GM12878 (cell line): ENCODE measurements around the gene SEMA5B. TPM values are rescaled to one million over a fixed set of nuclear protein-coding genes. Genes with fewer than 3 reads are reported as not detected.

Experiments
- ATAC-seq: fragments of 200-7000 bp; cut with Tn5 transposase; 3 replicates; pipeline ENCODE4 v1.9.1; 2020; ENCODE audit warnings: mild to moderate bottlenecking, moderate library complexity
- BruUV-seq: library from RNA; stranded (reverse); fragments of 400-500 nt; replicated peaks from 2 replicates; lab custom pipeline; 2021; lab: Mats Ljungman, UMichigan
- CTCF ChIA-PET: fragments of 300-600 bp; sonication (Branson Sonifier 250); formaldehyde crosslinking; extraction: SDS; loops from one replicate; lab custom pipeline; 2021; ENCODE audit warnings: inconsistent platforms; lab: Yijun Ruan, JAX
- POLR2A ChIA-PET: fragments of 350-600 bp; formaldehyde crosslinking; extraction: SDS; loops from one replicate; lab custom pipeline; 2021; ENCODE audit warnings: inconsistent platforms; lab: Charles Lee
- RAD21 ChIA-PET: fragments of 300-600 bp; sonication (Branson Sonifier 250); formaldehyde crosslinking; loops from one replicate; lab custom pipeline; 2023; ENCODE audit warnings: antibody characterized with exemption; ENCODE audit not compliant: unreplicated experiment; lab: Charles Lee
- SMC1A ChIA-PET: fragments of 300-600 bp; sonication (Branson Sonifier 250); formaldehyde crosslinking; loops from one replicate; lab custom pipeline; 2023; ENCODE audit not compliant: unreplicated experiment, uncharacterized antibody; lab: Charles Lee
- DNase-seq: peaks from one replicate; pipeline ENCODE4 v3.0.0-alpha.2; 2011; ENCODE audit warnings: low read depth, low spot score
- FAIRE-seq: peaks from 3 replicates; lab custom pipeline; 2011; peaks lifted over from hg19 to GRCh38; lab: Jason Lieb, UNC
- H2AFZ ChIP-seq: 2 replicates; pipeline ENCODE4 v1.6.0; 2011; ENCODE audit warnings: low read depth, low read length, control low read depth; ENCODE audit not compliant: control insufficient read depth
- H3K27ac ChIP-seq: 2 replicates; pipeline ENCODE4 v1.5.1; 2011; ENCODE audit warnings: control low read depth; ENCODE audit not compliant: control insufficient read depth, insufficient read depth
- H3K27me3 ChIP-seq, 2 experiments: replicated peaks in 1 of 2; 2 replicates each; pipeline versions ENCODE4 v1.6.0 to v1.6.1; 2011; ENCODE audit warnings: low read length in 1 of 2; ENCODE audit not compliant: control insufficient read depth in 2 of 2, insufficient read depth in 2 of 2
- H3K36me3 ChIP-seq, 2 experiments: 2 replicates each; pipeline ENCODE4 v1.5.1; 2011; ENCODE audit warnings: low read length in 1 of 2; ENCODE audit not compliant: control insufficient read depth in 2 of 2, insufficient read depth in 2 of 2
- H3K4me1 ChIP-seq: 2 replicates; pipeline ENCODE4 v1.6.1; 2011; ENCODE audit warnings: mild to moderate bottlenecking, low read length, moderate library complexity, mixed read lengths; ENCODE audit not compliant: control insufficient read depth, insufficient read depth
- H3K4me2 ChIP-seq: 2 replicates; pipeline ENCODE4 v1.6.0; 2011; ENCODE audit warnings: control low read depth; ENCODE audit not compliant: control insufficient read depth, insufficient read depth
- H3K4me3 ChIP-seq: fragments of 200-600 bp; sonication (generic); 2 replicates; pipeline ENCODE4 v1.5.1; 2016
- H3K79me2 ChIP-seq: 2 replicates; pipeline ENCODE4 v1.6.0; 2011; ENCODE audit warnings: low read length; ENCODE audit not compliant: control insufficient read depth, insufficient read depth
- H3K9ac ChIP-seq: 2 replicates; pipeline ENCODE4 v1.8.0; 2011; ENCODE audit warnings: low read length, control low read depth, mixed read lengths; ENCODE audit not compliant: control insufficient read depth, insufficient read depth
- H3K9me3 ChIP-seq: replicated peaks from 3 replicates; pipeline ENCODE4 v1.5.1; 2011; ENCODE audit warnings: mild to moderate bottlenecking, low read length; ENCODE audit not compliant: control insufficient read depth, insufficient read depth
- H4K20me1 ChIP-seq: 2 replicates; pipeline ENCODE4 v1.6.0; 2011; ENCODE audit not compliant: control insufficient read depth, insufficient read depth
- BACH1 ChIP-seq: fragments of 450-650 bp; IDR thresholded peaks from 2 replicates; pipeline ENCODE4 v1.6.1; 2017; ENCODE audit warnings: mild to moderate bottlenecking, borderline replicate concordance
- CBX5 ChIP-seq: sonication (generic); IDR thresholded peaks from 2 replicates; pipeline ENCODE4 v1.6.1; 2016; ENCODE audit warnings: low read depth, moderate library complexity, mild to moderate bottlenecking, inconsistent platforms
- EED ChIP-seq: sonication (generic); IDR thresholded peaks from 2 replicates; pipeline ENCODE4 v1.6.1; 2016; ENCODE audit warnings: antibody characterized with exemption, low read depth
- ETV6 ChIP-seq, 2 experiments: fragments of 450-650 bp in 1 of 2; IDR thresholded peaks in 1 of 2; conservative IDR thresholded peaks in 1 of 2; 2 replicates each; pipeline ENCODE4 v1.6.1; 2014; ENCODE audit warnings: antibody characterized with exemption in 1 of 2, borderline replicate concordance in 1 of 2, low read depth in 1 of 2, mild to moderate bottlenecking in 1 of 2, moderate library complexity in 1 of 2
- EZH2 ChIP-seq: IDR thresholded peaks from 2 replicates; pipeline ENCODE4 v1.6.1; 2012; ENCODE audit warnings: low read depth, mild to moderate bottlenecking, control low read depth, inconsistent platforms, low read length, borderline replicate concordance; ENCODE audit not compliant: control insufficient read depth
- NR2F1 ChIP-seq: fragments of 450-650 bp; conservative IDR thresholded peaks from 2 replicates; pipeline ENCODE4 v1.6.1; 2017; ENCODE audit warnings: mild to moderate bottlenecking
- RAD21 ChIP-seq: IDR thresholded peaks from 2 replicates; pipeline ENCODE4 v1.6.1; 2011; ENCODE audit warnings: mild to moderate bottlenecking, low read depth, low read length, moderate library complexity; ENCODE audit not compliant: insufficient read depth
- SMC3 ChIP-seq: IDR thresholded peaks from 2 replicates; pipeline ENCODE4 v1.6.1; 2011; ENCODE audit warnings: low read length, improper control_type of control experiment, borderline replicate concordance
- TBL1XR1 ChIP-seq: IDR thresholded peaks from 2 replicates; pipeline ENCODE4 v1.6.1; 2012; ENCODE audit warnings: low read depth, low read length, improper control_type of control experiment
- YY1 ChIP-seq: IDR thresholded peaks from 2 replicates; pipeline ENCODE4 v1.6.1; 2011; ENCODE audit warnings: low read depth, mild to moderate bottlenecking, low read length
- WGBS: methylation state at CpG from one replicate; pipeline ENCODE4 v1.1.6; 2016; ENCODE audit warnings: low lambda C conversion rate; ENCODE audit not compliant: insufficient replicate concordance, insufficient coverage; ENCODE audit errors: missing lambda C conversion rate; 5-methylcytosine and 5-hydroxymethylcytosine counted together
- in situ Hi-C: fragments of 300-500 bp; cut with MboI; formaldehyde crosslinking; loops from 9 replicates; pipeline ENCODE4 v1.14.3; 2018; ENCODE audit warnings: mixed read lengths
- intact Hi-C: fragments of 100-400 bp; cut with micrococcal nuclease; formaldehyde crosslinking; loops from one replicate; pipeline ENCODE4 v1.14.2; 2022; ENCODE audit not compliant: unreplicated experiment
- polyA plus RNA-seq, 11 experiments: library from polyadenylated mRNA; depleted of rRNA in 4 of 11; unstranded in 6 of 11; stranded (reverse) in 5 of 11; fragments of >200 nt; fragmentation: Nextera tagmentation in 4 of 11; fragmentation: Illumina TruSeq in 1 of 11; extraction: Ambion mirVana in 4 of 11; extraction: Trizol in 1 of 11; gene quantifications; 1 replicate in 1 of 11; 2 replicates in 10 of 11; pipeline versions ENCODE4 v1.2.1 to v1.2.3, GENCODE V29; 2011 to 2016; ENCODE audit warnings: inconsistent platforms in 2 of 11, missing spikeins in 2 of 11, low read depth in 1 of 11
- total RNA-seq, 4 experiments: library from RNA; depleted of rRNA in 3 of 4; stranded (reverse); fragments of >200 nt in 3 of 4; fragmentation: Illumina TruSeq in 1 of 4; extraction: Trizol in 1 of 4; gene quantifications; 2 replicates each; pipeline versions ENCODE4 v1.2.1 to v1.2.3, GENCODE V29; 2013 to 2021
- TF ChIP-seq, protein P1 (sequence below), 3 experiments: IDR thresholded peaks in 2 of 3; conservative IDR thresholded peaks in 1 of 3; 2 replicates each; pipeline ENCODE4 v1.5.1; 2011; ENCODE audit warnings: low read depth in 3 of 3, low read length in 3 of 3, mild to moderate bottlenecking in 3 of 3, control low read depth in 2 of 3, moderate library complexity in 2 of 3, inconsistent platforms in 1 of 3, mixed read lengths in 1 of 3; ENCODE audit not compliant: control insufficient read depth in 2 of 3, insufficient read depth in 1 of 3; ENCODE audit errors: extremely low read depth in 1 of 3
- TF ChIP-seq, protein P2 (sequence below): IDR thresholded peaks from 2 replicates; pipeline ENCODE4 v1.6.1; 2011; ENCODE audit warnings: borderline replicate concordance, low read depth, mild to moderate bottlenecking, moderate library complexity, low read length; ENCODE audit not compliant: insufficient read depth, poor library complexity, severe bottlenecking
- TF ChIP-seq, protein P3 (sequence below): fragments of 450-650 bp; conservative IDR thresholded peaks from 2 replicates; pipeline ENCODE4 v1.6.1; 2017; ENCODE audit warnings: mild to moderate bottlenecking, moderate library complexity

The SEMA5B gene
- total and polyA plus RNA-seq, 10 of the 15 experiments (the other 5 are each of a cell fraction or from before 2014, with no cell fraction given): 0.05 TPM; not detected in 9

DNA sequence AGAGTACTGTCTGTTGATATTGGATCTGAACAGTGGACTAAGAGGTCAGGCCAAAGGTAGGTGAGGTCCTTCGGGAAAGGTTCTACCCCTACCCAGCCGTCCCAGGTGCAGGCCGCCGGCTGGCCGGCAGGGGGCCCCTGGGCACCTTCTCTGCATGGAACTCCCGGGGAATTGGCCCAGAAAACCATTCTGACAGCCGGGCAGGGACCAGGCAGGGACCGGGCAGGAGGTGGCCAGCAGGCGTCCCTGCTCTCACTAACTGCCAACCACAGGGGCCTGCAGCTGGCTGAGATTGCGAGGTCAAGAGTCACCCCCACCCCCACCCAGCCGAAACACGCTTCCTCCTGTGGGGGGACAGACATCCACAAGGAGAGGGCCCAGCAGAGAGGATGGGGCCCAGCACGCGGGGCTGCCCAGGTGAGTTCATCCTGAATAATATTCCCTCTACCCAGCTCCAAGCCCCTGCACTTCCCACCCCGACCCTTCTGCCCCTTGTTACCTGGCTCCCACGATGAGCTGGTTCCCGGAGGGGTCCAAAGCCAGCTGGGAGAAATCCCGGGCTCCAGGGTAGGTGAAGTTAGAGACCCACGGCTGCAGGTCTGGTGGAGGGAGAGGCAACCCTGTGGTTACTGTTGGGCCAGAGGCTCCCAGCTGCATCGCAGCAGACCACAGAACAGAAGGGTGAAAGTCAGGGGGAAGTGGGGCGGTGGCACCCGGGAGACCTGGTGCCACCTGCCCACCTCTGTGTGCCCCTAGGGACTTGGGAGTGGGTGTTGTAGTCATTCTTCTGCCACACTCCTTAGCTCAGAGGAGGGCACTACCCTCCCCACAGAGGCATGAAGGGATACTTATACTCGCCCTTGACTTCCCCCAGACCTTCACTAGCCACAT, 84.4 kb downstream of the SEMA5B start:
- in situ Hi-C loops (no loop called here), intact Hi-C loops (loop anchor here (1.0 to 10.0 kb wide), 3 partner anchors 85 to 319 kb away; no protein-coding TSS in a partner anchor)
- no peaks in the 10 kb centered on the region for H3K4me1 ChIP-seq
- no peaks in the 10 kb centered on the region for H3K9me3 ChIP-seq
- 18% methylated on average over 23 of the region's 23 CpGs for WGBS
- peak; percentile 88 for ATAC-seq
- no peaks in the 10 kb centered on the region for H4K20me1 ChIP-seq
- peak overlapping the region; percentile 31; the same call in 1 of the 2 replicates for H3K4me2 ChIP-seq
- ChIA-PET CTCF (interaction anchor here (0.5 to 3.7 kb wide), 23 partner anchors 9 to 550 kb away, joined by 3 to 41 read pairs (median 3); partner anchors contain the start of genes PDIA5 and SEMA5B), RAD21 (interaction anchor here (1.6 to 4.3 kb wide), 2 partner anchors 87 to 188 kb away, joined by 5 to 32 read pairs; partner anchors contain the start of gene SEMA5B)
- H2AFZ ChIP-seq: no peak overlapping the region
- no peak for DNase-seq
- no peak for FAIRE-seq
- no TSS peak for BruUV-seq
- H3K27ac ChIP-seq: no peak overlapping the region
- H3K4me3 ChIP-seq: no peak overlapping the region
- H3K36me3 ChIP-seq: no peaks in the 10 kb centered on the region
- peaks cover 0 to 2% of the 10 kb centered on the region in 2 experiments; a peak in 2 of 4 replicates for H3K27me3 ChIP-seq
- TF ChIP-seq EED: no peak
- TF ChIP-seq, protein P1, sequence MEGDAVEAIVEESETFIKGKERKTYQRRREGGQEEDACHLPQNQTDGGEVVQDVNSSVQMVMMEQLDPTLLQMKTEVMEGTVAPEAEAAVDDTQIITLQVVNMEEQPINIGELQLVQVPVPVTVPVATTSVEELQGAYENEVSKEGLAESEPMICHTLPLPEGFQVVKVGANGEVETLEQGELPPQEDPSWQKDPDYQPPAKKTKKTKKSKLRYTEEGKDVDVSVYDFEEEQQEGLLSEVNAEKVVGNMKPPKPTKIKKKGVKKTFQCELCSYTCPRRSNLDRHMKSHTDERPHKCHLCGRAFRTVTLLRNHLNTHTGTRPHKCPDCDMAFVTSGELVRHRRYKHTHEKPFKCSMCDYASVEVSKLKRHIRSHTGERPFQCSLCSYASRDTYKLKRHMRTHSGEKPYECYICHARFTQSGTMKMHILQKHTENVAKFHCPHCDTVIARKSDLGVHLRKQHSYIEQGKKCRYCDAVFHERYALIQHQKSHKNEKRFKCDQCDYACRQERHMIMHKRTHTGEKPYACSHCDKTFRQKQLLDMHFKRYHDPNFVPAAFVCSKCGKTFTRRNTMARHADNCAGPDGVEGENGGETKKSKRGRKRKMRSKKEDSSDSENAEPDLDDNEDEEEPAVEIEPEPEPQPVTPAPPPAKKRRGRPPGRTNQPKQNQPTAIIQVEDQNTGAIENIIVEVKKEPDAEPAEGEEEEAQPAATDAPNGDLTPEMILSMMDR (IDR thresholded peaks at IDR 0.05 in 2 of 3, conservative IDR thresholded peaks at IDR 0.05 in 1 of 3; ENCODE audit: control insufficient read depth in 2 of 3, extremely low read depth in 1 of 3, insufficient read depth in 1 of 3, low read depth in 3 of 3, low read length in 3 of 3): peak; percentile 67 to 94 (median 89)
- TF ChIP-seq BACH1: no peak
- TF ChIP-seq RAD21: peak; percentile 72
- TF ChIP-seq SMC3: peak; percentile 68
- TF ChIP-seq, protein P2, sequence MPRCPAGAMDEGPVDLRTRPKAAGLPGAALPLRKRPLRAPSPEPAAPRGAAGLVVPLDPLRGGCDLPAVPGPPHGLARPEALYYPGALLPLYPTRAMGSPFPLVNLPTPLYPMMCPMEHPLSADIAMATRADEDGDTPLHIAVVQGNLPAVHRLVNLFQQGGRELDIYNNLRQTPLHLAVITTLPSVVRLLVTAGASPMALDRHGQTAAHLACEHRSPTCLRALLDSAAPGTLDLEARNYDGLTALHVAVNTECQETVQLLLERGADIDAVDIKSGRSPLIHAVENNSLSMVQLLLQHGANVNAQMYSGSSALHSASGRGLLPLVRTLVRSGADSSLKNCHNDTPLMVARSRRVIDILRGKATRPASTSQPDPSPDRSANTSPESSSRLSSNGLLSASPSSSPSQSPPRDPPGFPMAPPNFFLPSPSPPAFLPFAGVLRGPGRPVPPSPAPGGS: no peak
- no peak for TF ChIP-seq EZH2
- TF ChIP-seq, protein P3, sequence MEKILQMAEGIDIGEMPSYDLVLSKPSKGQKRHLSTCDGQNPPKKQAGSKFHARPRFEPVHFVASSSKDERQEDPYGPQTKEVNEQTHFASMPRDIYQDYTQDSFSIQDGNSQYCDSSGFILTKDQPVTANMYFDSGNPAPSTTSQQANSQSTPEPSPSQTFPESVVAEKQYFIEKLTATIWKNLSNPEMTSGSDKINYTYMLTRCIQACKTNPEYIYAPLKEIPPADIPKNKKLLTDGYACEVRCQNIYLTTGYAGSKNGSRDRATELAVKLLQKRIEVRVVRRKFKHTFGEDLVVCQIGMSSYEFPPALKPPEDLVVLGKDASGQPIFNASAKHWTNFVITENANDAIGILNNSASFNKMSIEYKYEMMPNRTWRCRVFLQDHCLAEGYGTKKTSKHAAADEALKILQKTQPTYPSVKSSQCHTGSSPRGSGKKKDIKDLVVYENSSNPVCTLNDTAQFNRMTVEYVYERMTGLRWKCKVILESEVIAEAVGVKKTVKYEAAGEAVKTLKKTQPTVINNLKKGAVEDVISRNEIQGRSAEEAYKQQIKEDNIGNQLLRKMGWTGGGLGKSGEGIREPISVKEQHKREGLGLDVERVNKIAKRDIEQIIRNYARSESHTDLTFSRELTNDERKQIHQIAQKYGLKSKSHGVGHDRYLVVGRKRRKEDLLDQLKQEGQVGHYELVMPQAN: no peak
- TF ChIP-seq NR2F1: peak; percentile 30; the same call in 1 of the 2 replicates
- TF ChIP-seq TBL1XR1: no peak
- TF ChIP-seq CBX5: no peak
- TF ChIP-seq ETV6 (conservative IDR thresholded peaks at IDR 0.05 in 1 of 2, IDR thresholded peaks at IDR 0.05 in 1 of 2; ENCODE audit: borderline replicate concordance in 1 of 2, low read depth in 1 of 2): no peak
- peak; percentile 36; the same call in 1 of the 2 replicates for TF ChIP-seq YY1
- TF ChIP-seq, all 136 proteins: peak for 5
- SMC1A ChIA-PET: interaction anchor here (0.7 to 2.0 kb wide), 7 partner anchors 59 to 186 kb away, joined by 3 to 8 read pairs (median 3); no protein-coding TSS in a partner anchor
- Histone ChIP-seq H3K9ac (no peak overlapping the region), H3K79me2 (no peaks in the 10 kb centered on the region)
- POLR2A ChIA-PET: interaction anchor here (0.5 kb wide), 1 partner anchor 58 kb away, joined by 5 read pairs; no protein-coding TSS in a partner anchor
